Left lung (tissue), 10 donors: ENCODE results near the gene LDHD. TPM values are rescaled to one million over a fixed set of nuclear protein-coding genes. Genes with fewer than 3 reads are reported as not detected.
A peak's percentile ranks its signal among the peaks of the same experiment; 100 is the strongest.
"Not testable (repeated sequence)": the region's sequence is repeated elsewhere in the genome, so short reads cannot be mapped to it uniquely, and the experiment has no call there.

ENCODE experiments used
- ATAC-seq: fragments of 200-7000 bp; cut with Tn5 transposase; one replicate; pipeline ENCODE4 v1.9.1; 2020; ENCODE audit warnings: moderate library complexity
- DNase-seq, 4 donors: peaks; one replicate each; pipeline ENCODE4 v3.0.0-alpha.2; 2013 to 2020
- H3K27ac ChIP-seq, 2 donors: fragments of 200-600 bp; sonication (generic) in 1 of 2; one replicate each; pipeline versions ENCODE4 v1.5.0 to v1.8.0; 2020 to 2021
- H3K27me3 ChIP-seq, 2 donors: fragments of 200-600 bp; sonication (generic) in 1 of 2; one replicate each; pipeline versions ENCODE4 v1.5.0 to v1.8.0; 2020 to 2021
- H3K36me3 ChIP-seq, 2 donors: fragments of 200-600 bp; sonication (generic) in 1 of 2; one replicate each; pipeline versions ENCODE4 v1.5.0 to v1.8.0; 2020 to 2021
- H3K4me1 ChIP-seq, 2 donors: fragments of 200-600 bp; one replicate each; pipeline ENCODE4 v1.8.0; 2021
- H3K4me3 ChIP-seq, 2 donors: fragments of 200-600 bp; sonication (generic) in 1 of 2; one replicate each; pipeline versions ENCODE4 v1.5.0 to v1.8.0; 2020 to 2021; ENCODE audit warnings: mild to moderate bottlenecking in 1 of 2
- H3K9me3 ChIP-seq, 2 donors: fragments of 200-600 bp; sonication (generic) in 1 of 2; one replicate each; pipeline versions ENCODE4 v1.5.0 to v1.8.0; 2020 to 2021
- intact Hi-C, 2 donors: fragments of 100-400 bp; cut with DNase I; formaldehyde crosslinking; loops; one replicate each; pipeline versions ENCODE4 v1.11.2 to v1.14.2; 2022
- polyA plus RNA-seq, 6 donors: library from polyadenylated mRNA; unstranded; fragments of 120-200 nt; gene quantifications; one replicate each; pipeline ENCODE4 v1.2.1, GENCODE V29; 2013; ENCODE audit not compliant: insufficient read length in 6 of 6
- total RNA-seq, 2 donors: library from RNA; stranded (reverse); fragmentation: NEBNext Ultra II Directional; extraction: Animal tissue kit (Norgen Biotek cat#: 25700); gene quantifications; one replicate each; pipeline ENCODE4 v1.2.1, GENCODE V29; 2021
- TF ChIP-seq, protein P1 (sequence below), 2 donors: fragments of 200-600 bp; sonication (generic) in 1 of 2; IDR thresholded peaks; one replicate each; pipeline versions ENCODE4 v1.5.0 to v1.8.0; 2021; ENCODE audit warnings: antibody characterized with exemption in 2 of 2
- donor health status: DM: no; HTN: yes; CAD: no.
- donor health status: DM: no; HTN: no; CAD: no.

Gene LDHD
- total and polyA plus RNA-seq, 8 donors, result 1.6 to 9.9 (median 2.7) TPM

- H3K36me3 ChIP-seq, result peaks cover 0 to 4% of the 10 kb centered on the region in 2 donors
- DNase-seq (peak in 3 of 4 donors; percentile 67 to 87 (median 71)), ATAC-seq (peak; percentile 75)
- peak overlapping the region; percentile 40 to 54 for H3K27ac ChIP-seq
- H3K9me3 ChIP-seq, result no peaks in the 10 kb centered on the region
- no peaks in the 10 kb centered on the region for H3K27me3 ChIP-seq
- H3K4me1 ChIP-seq, result peaks cover 8 to 42% of the 10 kb centered on the region in 2 donors
- no peak overlapping the region for H3K4me3 ChIP-seq
- intact Hi-C loops, result no loop called here
- TF ChIP-seq, protein P1, sequence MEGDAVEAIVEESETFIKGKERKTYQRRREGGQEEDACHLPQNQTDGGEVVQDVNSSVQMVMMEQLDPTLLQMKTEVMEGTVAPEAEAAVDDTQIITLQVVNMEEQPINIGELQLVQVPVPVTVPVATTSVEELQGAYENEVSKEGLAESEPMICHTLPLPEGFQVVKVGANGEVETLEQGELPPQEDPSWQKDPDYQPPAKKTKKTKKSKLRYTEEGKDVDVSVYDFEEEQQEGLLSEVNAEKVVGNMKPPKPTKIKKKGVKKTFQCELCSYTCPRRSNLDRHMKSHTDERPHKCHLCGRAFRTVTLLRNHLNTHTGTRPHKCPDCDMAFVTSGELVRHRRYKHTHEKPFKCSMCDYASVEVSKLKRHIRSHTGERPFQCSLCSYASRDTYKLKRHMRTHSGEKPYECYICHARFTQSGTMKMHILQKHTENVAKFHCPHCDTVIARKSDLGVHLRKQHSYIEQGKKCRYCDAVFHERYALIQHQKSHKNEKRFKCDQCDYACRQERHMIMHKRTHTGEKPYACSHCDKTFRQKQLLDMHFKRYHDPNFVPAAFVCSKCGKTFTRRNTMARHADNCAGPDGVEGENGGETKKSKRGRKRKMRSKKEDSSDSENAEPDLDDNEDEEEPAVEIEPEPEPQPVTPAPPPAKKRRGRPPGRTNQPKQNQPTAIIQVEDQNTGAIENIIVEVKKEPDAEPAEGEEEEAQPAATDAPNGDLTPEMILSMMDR (IDR thresholded peaks at IDR 0.05), result peak; percentile 22 to 30
Observed at GRCh38 chr16:75096656-75097055, 19.9 kb downstream of the LDHD start.

GRCh38 chr16:75095204-75095621 lies 21.4 kb downstream of the LDHD start:
- H3K4me3 ChIP-seq, result no peak overlapping the region
- ATAC-seq, result no peak
- H3K36me3 ChIP-seq, result peaks cover 0 to 4% of the 10 kb centered on the region in 2 donors
- TF ChIP-seq, protein P1 (IDR thresholded peaks at IDR 0.05), result no peak
- DNase-seq, result no peak
- H3K9me3 ChIP-seq, result no peaks in the 10 kb centered on the region
- peaks cover 8 to 42% of the 10 kb centered on the region in 2 donors for H3K4me1 ChIP-seq
- intact Hi-C loops, result no loop called here
- no peaks in the 10 kb centered on the region for H3K27me3 ChIP-seq
- no peak overlapping the region for H3K27ac ChIP-seq

DNA sequence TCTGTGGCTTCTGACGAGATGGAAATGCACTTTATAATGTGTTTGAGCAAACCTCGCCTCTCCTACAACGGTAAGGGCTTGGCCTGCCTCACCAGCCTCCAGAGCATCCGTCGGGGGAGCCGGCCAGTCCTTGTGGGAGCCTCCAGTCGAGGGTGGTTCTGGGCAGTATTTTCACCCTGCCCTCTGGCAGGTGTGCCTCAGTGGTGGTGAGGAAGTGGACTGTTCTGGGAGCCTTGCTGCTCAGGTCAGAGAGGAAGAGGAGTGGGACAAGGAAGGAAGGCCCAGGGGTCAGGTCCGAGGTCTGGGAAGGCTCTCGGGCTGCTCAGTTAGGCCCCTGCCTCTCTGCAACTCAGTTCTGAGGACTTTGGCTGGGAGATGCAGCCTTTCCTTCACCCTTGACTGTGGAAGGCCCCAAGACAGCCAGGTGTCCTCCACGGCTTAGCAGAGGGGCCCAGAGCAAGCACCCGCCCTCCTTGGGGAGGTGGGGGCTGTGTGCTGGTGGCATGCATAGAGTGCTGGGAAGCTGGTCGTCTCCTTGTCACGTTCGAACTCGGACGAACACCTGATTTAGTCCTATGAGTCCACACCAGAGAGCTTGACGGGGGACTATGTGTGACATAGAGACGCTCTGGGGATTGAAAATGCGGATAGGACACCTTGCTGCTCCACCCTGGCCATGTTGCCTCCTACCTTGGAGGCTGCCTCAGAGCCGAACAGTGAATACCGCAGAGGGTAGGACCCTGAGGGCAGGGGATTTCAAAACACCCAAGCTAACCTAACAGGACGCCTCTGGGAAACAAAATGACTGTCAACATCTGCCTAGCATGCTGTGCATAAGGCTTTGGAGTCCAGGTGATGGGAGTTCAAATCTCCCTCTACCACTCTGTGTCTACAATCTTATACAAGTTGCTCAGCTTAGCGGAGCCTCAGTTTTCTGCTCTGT lies 22.7 kb downstream of the LDHD start:
- no peak for ATAC-seq
- DNase-seq, result peak in 1 of 4 donors; percentile 60
- intact Hi-C loops, result no loop called here
- Histone ChIP-seq H3K9me3 (no peaks in the 10 kb centered on the region), H3K27ac (no peak overlapping the region), H3K36me3 (peaks cover 0 to 4% of the 10 kb centered on the region in 2 donors), H3K4me1 (peaks cover 8 to 33% of the 10 kb centered on the region in 2 donors), H3K27me3 (no peaks in the 10 kb centered on the region), H3K4me3 (no peak overlapping the region)
- TF ChIP-seq, protein P1 (IDR thresholded peaks at IDR 0.05), result no peak

- intact Hi-C loops, result no loop called here
- ATAC-seq (no peak), DNase-seq (no peak)
- Histone ChIP-seq H3K4me3 (no peak overlapping the region), H3K36me3 (peaks cover 0 to 4% of the 10 kb centered on the region in 2 donors), H3K27me3 (no peaks in the 10 kb centered on the region), H3K9me3 (no peaks in the 10 kb centered on the region), H3K4me1 (peaks cover 14 to 33% of the 10 kb centered on the region in 2 donors), H3K27ac (no peak overlapping the region)
- TF ChIP-seq, protein P1 (IDR thresholded peaks at IDR 0.05), result no peak
Observed at GRCh38 chr16:75092777-75093176, 23.8 kb downstream of the LDHD start.

- H3K9me3 ChIP-seq, H3K27me3 ChIP-seq, ATAC-seq, DNase-seq, intact Hi-C loops, H3K36me3 ChIP-seq, H3K27ac ChIP-seq, H3K4me3 ChIP-seq: not testable (repeated sequence)
- peaks cover 19 to 36% of the 10 kb centered on the region in 2 donors for H3K4me1 ChIP-seq
Observed at GRCh38 chr16:75091619-75092018, 25.0 kb downstream of the LDHD start.

DNA sequence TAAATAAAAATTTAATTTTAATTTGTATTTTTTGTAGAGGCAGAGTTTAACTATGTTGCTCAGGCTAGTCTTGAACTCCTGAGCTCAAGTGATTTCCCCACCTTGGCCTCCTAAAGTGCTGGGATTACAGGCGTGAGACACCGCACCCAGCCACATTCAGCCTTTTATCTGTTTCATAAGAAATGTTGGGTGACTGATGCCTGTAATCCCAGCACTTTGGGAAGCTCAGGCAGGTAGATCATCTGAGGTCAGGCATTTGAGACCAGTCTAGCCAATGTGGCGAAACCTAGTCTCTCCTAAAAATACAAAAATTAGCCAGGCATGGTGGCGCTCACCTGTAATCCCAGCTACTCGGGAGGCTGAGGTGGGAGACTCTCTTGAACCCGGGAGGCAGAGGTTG lies 25.7 kb downstream of the LDHD start:
- H3K27me3 ChIP-seq, H3K4me3 ChIP-seq, H3K27ac ChIP-seq, DNase-seq, ATAC-seq, intact Hi-C loops, H3K9me3 ChIP-seq, H3K36me3 ChIP-seq: not testable (repeated sequence)
- peaks cover 18 to 38% of the 10 kb centered on the region in 2 donors for H3K4me1 ChIP-seq
